Liver (tissue), 9 donors: ENCODE measurements around the gene PALLD. TPM values are rescaled to one million over a fixed set of nuclear protein-coding genes. Genes with fewer than 3 reads are reported as not detected.

ENCODE experiments used
- DNase-seq: peaks from one replicate; pipeline ENCODE4 v3.0.0-alpha.2; 2017; ENCODE audit warnings: low spot score
- H3K27ac ChIP-seq, 2 donors: one replicate each; pipeline ENCODE4 v1.7.0; 2013; ENCODE audit warnings: inconsistent platforms in 2 of 2, low read length in 2 of 2, control low read depth in 1 of 2, low read depth in 1 of 2, mild to moderate bottlenecking in 1 of 2
- H3K27me3 ChIP-seq, 4 donors: one replicate each; pipeline versions ENCODE4 v1.6.1 to v1.7.0; 2013; ENCODE audit warnings: low read length in 3 of 4, inconsistent platforms in 1 of 4, mild to moderate bottlenecking in 1 of 4, moderate library complexity in 1 of 4; ENCODE audit not compliant: control insufficient read depth in 4 of 4, insufficient read depth in 4 of 4
- H3K36me3 ChIP-seq, 4 donors: one replicate each; pipeline versions ENCODE4 v1.6.1 to v1.7.0; 2013; ENCODE audit warnings: low read length in 3 of 4, mild to moderate bottlenecking in 3 of 4, low read depth in 1 of 4, moderate library complexity in 1 of 4; ENCODE audit not compliant: control insufficient read depth in 4 of 4, insufficient read depth in 3 of 4
- H3K4me1 ChIP-seq, 4 donors: one replicate each; pipeline versions ENCODE4 v1.6.1 to v1.7.0; 2013; ENCODE audit warnings: low read length in 3 of 4, mild to moderate bottlenecking in 3 of 4, moderate library complexity in 1 of 4; ENCODE audit not compliant: control insufficient read depth in 4 of 4, insufficient read depth in 4 of 4
- H3K4me3 ChIP-seq, 3 donors: one replicate each; pipeline versions ENCODE4 v1.6.1 to v1.7.0; 2013; ENCODE audit warnings: low read length in 3 of 3, control low read depth in 1 of 3, low read depth in 1 of 3, mild to moderate bottlenecking in 1 of 3
- H3K9ac ChIP-seq, 2 donors: one replicate each; pipeline ENCODE4 v1.7.0; 2013; ENCODE audit warnings: low read length in 2 of 2, mild to moderate bottlenecking in 2 of 2, moderate library complexity in 2 of 2, control low read depth in 1 of 2, low read depth in 1 of 2
- H3K9me3 ChIP-seq, 4 donors: one replicate each; pipeline versions ENCODE4 v1.6.1 to v1.7.0; 2013; ENCODE audit warnings: low read length in 3 of 4; ENCODE audit not compliant: control insufficient read depth in 4 of 4
- EGR1 ChIP-seq, 2 donors: IDR thresholded peaks; 2 replicates each; pipeline ENCODE4 v1.6.1; 2016 to 2018; ENCODE audit warnings: antibody characterized with exemption in 2 of 2, low read depth in 2 of 2
- FOXA1 ChIP-seq: IDR thresholded peaks from 2 replicates; pipeline ENCODE4 v1.6.1; 2016; ENCODE audit warnings: antibody characterized with exemption
- FOXA2 ChIP-seq: IDR thresholded peaks from 2 replicates; pipeline ENCODE4 v1.6.1; 2016; ENCODE audit warnings: antibody characterized with exemption
- GABPA ChIP-seq, 2 donors: IDR thresholded peaks in 1 of 2; conservative IDR thresholded peaks in 1 of 2; 2 replicates each; pipeline ENCODE4 v1.6.1; 2016; ENCODE audit warnings: antibody characterized with exemption in 2 of 2, mild to moderate bottlenecking in 1 of 2, moderate library complexity in 1 of 2
- HNF4A ChIP-seq, 2 donors: conservative IDR thresholded peaks; 2 replicates each; pipeline ENCODE4 v1.6.1; 2016; ENCODE audit warnings: antibody characterized with exemption in 2 of 2, mild to moderate bottlenecking in 2 of 2
- HNF4G ChIP-seq: IDR thresholded peaks from 2 replicates; pipeline ENCODE4 v1.6.1; 2016; ENCODE audit warnings: antibody characterized with exemption
- JUND ChIP-seq, 2 donors: IDR thresholded peaks; 2 replicates each; pipeline ENCODE4 v1.6.1; 2016; ENCODE audit warnings: antibody characterized with exemption in 2 of 2
- NR2F2 ChIP-seq: IDR thresholded peaks from 2 replicates; pipeline ENCODE4 v1.6.1; 2016; ENCODE audit warnings: antibody characterized with exemption
- RAD21 ChIP-seq, 2 donors: IDR thresholded peaks; 2 replicates each; pipeline ENCODE4 v1.6.1; 2016; ENCODE audit warnings: antibody characterized with exemption in 2 of 2, mild to moderate bottlenecking in 2 of 2
- RXRA ChIP-seq, 2 donors: IDR thresholded peaks; 2 replicates each; pipeline ENCODE4 v1.6.1; 2017 to 2018; ENCODE audit warnings: antibody characterized with exemption in 2 of 2, mild to moderate bottlenecking in 1 of 2
- SP1 ChIP-seq: IDR thresholded peaks from 2 replicates; pipeline ENCODE4 v1.6.1; 2018; ENCODE audit warnings: antibody characterized with exemption, mild to moderate bottlenecking
- TAF1 ChIP-seq: conservative IDR thresholded peaks from 2 replicates; pipeline ENCODE4 v1.6.1; 2016; ENCODE audit warnings: antibody characterized with exemption, mild to moderate bottlenecking
- YY1 ChIP-seq: IDR thresholded peaks from 2 replicates; pipeline ENCODE4 v1.6.1; 2016; ENCODE audit warnings: antibody characterized with exemption, mild to moderate bottlenecking
- WGBS: extraction: QIAGEN DNeasy Blood & Tissue Kit; methylation state at CpG from one replicate; pipeline ENCODE4 v1.1.7; 2013; 5-methylcytosine and 5-hydroxymethylcytosine counted together
- polyA plus RNA-seq, 2 donors: library from polyadenylated mRNA; stranded (reverse) in 1 of 2; unstranded in 1 of 2; fragments of 200-250 nt in 1 of 2; fragments of >200 nt in 1 of 2; fragmentation: Nextera tagmentation in 1 of 2; extraction: Ambion mirVana in 1 of 2; gene quantifications; one replicate each; pipeline versions ENCODE4 v1.2.1 to v1.2.3, GENCODE V29; 2013 to 2015
- total RNA-seq, 2 donors: library from RNA; depleted of rRNA; stranded (reverse); fragments of >200 nt; gene quantifications; one replicate each; pipeline ENCODE4 v1.2.3, GENCODE V29; 2014
- TF ChIP-seq, protein P1 (sequence below): IDR thresholded peaks from 2 replicates; pipeline ENCODE4 v1.6.1; 2016; ENCODE audit warnings: antibody characterized with exemption
- TF ChIP-seq, protein P2 (sequence below): IDR thresholded peaks from 2 replicates; pipeline ENCODE4 v1.6.1; 2016; ENCODE audit warnings: antibody characterized with exemption
- TF ChIP-seq, protein P3 (sequence below): IDR thresholded peaks from 2 replicates; pipeline ENCODE4 v1.6.1; 2016; ENCODE audit warnings: antibody characterized with exemption, mild to moderate bottlenecking
- TF ChIP-seq, protein P4 (sequence below): fragments of 150-350 bp; IDR thresholded peaks from 2 replicates; pipeline ENCODE4 v1.5.1; 2017; ENCODE audit warnings: improper control_type of control experiment, low read depth, low read length; ENCODE audit not compliant: missing input control
- TF ChIP-seq, protein P5 (sequence below): IDR thresholded peaks from 2 replicates; pipeline ENCODE4 v1.6.1; 2016; ENCODE audit warnings: antibody characterized with exemption
- donor health status: healthy.
- donor health status: healthy.
- donor health status: healthy.
- donor health status: healthy.
- donor health status: healthy.

PALLD gene
- total and polyA plus RNA-seq, 4 donors: 9.0 to 26.3 (median 14.7) TPM

DNA sequence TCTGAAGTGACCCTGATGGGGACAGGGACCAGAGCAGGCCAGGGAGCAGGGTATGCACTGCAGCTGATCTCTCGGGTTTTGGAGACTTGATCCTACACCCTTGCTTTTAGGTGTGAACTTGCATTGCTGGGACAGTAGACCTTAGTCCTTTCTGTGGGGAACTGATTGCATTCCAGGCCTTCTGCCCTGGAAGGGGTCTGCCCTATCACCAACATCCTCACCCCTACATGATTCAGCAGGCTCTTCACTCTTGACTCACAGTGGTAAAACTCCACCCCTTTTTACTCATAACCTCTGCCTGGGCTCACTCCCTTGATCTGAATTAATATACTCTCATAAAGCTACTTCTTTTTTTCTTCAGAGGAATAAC is 10.0 kb upstream of the PALLD start:
- no peak for DNase-seq
- WGBS: 98% methylated on average over 1 of the region's 1 CpG
- Histone ChIP-seq H3K9ac (no peak overlapping the region), H3K9me3 (no peaks in the 10 kb centered on the region), H3K4me3 (no peak overlapping the region), H3K36me3 (no peaks in the 10 kb centered on the region), H3K27ac (no peak overlapping the region), H3K27me3 (no peaks in the 10 kb centered on the region), H3K4me1 (peaks cover 7 to 16% (median 12%) of the 10 kb centered on the region in 4 donors)
- TF ChIP-seq HNF4A (conservative IDR thresholded peaks at IDR 0.05): no peak
- no peak for TF ChIP-seq TAF1
- no peak for TF ChIP-seq NR2F2
- no peak for TF ChIP-seq HNF4G
- TF ChIP-seq, protein P1, sequence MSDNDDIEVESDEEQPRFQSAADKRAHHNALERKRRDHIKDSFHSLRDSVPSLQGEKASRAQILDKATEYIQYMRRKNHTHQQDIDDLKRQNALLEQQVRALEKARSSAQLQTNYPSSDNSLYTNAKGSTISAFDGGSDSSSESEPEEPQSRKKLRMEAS: no peak
- TF ChIP-seq, protein P2, sequence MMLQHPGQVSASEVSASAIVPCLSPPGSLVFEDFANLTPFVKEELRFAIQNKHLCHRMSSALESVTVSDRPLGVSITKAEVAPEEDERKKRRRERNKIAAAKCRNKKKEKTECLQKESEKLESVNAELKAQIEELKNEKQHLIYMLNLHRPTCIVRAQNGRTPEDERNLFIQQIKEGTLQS: no peak
- no peak for TF ChIP-seq FOXA2
- no peak for TF ChIP-seq RXRA (IDR thresholded peaks at IDR 0.05)
- no peak for TF ChIP-seq SP1
- TF ChIP-seq, protein P3, sequence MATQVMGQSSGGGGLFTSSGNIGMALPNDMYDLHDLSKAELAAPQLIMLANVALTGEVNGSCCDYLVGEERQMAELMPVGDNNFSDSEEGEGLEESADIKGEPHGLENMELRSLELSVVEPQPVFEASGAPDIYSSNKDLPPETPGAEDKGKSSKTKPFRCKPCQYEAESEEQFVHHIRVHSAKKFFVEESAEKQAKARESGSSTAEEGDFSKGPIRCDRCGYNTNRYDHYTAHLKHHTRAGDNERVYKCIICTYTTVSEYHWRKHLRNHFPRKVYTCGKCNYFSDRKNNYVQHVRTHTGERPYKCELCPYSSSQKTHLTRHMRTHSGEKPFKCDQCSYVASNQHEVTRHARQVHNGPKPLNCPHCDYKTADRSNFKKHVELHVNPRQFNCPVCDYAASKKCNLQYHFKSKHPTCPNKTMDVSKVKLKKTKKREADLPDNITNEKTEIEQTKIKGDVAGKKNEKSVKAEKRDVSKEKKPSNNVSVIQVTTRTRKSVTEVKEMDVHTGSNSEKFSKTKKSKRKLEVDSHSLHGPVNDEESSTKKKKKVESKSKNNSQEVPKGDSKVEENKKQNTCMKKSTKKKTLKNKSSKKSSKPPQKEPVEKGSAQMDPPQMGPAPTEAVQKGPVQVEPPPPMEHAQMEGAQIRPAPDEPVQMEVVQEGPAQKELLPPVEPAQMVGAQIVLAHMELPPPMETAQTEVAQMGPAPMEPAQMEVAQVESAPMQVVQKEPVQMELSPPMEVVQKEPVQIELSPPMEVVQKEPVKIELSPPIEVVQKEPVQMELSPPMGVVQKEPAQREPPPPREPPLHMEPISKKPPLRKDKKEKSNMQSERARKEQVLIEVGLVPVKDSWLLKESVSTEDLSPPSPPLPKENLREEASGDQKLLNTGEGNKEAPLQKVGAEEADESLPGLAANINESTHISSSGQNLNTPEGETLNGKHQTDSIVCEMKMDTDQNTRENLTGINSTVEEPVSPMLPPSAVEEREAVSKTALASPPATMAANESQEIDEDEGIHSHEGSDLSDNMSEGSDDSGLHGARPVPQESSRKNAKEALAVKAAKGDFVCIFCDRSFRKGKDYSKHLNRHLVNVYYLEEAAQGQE: no peak
- TF ChIP-seq JUND (IDR thresholded peaks at IDR 0.05): no peak
- TF ChIP-seq EGR1 (IDR thresholded peaks at IDR 0.05; ENCODE audit: low read depth in 2 of 2): no peak
- TF ChIP-seq GABPA (IDR thresholded peaks at IDR 0.05 in 1 of 2, conservative IDR thresholded peaks at IDR 0.05 in 1 of 2): no peak
- no peak for TF ChIP-seq RAD21 (IDR thresholded peaks at IDR 0.05)
- no peak for TF ChIP-seq YY1
- TF ChIP-seq FOXA1: no peak
- TF ChIP-seq, protein P4, sequence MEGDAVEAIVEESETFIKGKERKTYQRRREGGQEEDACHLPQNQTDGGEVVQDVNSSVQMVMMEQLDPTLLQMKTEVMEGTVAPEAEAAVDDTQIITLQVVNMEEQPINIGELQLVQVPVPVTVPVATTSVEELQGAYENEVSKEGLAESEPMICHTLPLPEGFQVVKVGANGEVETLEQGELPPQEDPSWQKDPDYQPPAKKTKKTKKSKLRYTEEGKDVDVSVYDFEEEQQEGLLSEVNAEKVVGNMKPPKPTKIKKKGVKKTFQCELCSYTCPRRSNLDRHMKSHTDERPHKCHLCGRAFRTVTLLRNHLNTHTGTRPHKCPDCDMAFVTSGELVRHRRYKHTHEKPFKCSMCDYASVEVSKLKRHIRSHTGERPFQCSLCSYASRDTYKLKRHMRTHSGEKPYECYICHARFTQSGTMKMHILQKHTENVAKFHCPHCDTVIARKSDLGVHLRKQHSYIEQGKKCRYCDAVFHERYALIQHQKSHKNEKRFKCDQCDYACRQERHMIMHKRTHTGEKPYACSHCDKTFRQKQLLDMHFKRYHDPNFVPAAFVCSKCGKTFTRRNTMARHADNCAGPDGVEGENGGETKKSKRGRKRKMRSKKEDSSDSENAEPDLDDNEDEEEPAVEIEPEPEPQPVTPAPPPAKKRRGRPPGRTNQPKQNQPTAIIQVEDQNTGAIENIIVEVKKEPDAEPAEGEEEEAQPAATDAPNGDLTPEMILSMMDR: no peak
- TF ChIP-seq, protein P5, sequence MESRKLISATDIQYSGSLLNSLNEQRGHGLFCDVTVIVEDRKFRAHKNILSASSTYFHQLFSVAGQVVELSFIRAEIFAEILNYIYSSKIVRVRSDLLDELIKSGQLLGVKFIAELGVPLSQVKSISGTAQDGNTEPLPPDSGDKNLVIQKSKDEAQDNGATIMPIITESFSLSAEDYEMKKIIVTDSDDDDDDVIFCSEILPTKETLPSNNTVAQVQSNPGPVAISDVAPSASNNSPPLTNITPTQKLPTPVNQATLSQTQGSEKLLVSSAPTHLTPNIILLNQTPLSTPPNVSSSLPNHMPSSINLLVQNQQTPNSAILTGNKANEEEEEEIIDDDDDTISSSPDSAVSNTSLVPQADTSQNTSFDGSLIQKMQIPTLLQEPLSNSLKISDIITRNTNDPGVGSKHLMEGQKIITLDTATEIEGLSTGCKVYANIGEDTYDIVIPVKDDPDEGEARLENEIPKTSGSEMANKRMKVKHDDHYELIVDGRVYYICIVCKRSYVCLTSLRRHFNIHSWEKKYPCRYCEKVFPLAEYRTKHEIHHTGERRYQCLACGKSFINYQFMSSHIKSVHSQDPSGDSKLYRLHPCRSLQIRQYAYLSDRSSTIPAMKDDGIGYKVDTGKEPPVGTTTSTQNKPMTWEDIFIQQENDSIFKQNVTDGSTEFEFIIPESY: no peak
